GM19395 (cell line): Measurements from ENCODE around the gene TMEM151B.
A peak's percentile ranks its signal among the peaks of the same experiment; 100 is the strongest.
"Not testable (repeated sequence)": the region's sequence is repeated elsewhere in the genome, so short reads cannot be mapped to it uniquely, and the experiment has no call there.

ENCODE experiments used
- ATAC-seq: cut with Tn5 transposase; IDR thresholded peaks from one replicate; pipeline ENCODE4 v1.9.1; 2021; ENCODE audit warnings: mild to moderate bottlenecking, moderate library complexity; ENCODE audit not compliant: unreplicated experiment

Gene TMEM151B

GRCh38 chr6:44269921-44270525 is at the start of gene TMEM151B:
Gene TMEM151B, plus strand, starts transcription at chr6:44270450. Its CDS starts 293 bp downstream, at chr6:44270743.
- ATAC-seq: no peak

- no peak for ATAC-seq
These were observed 49.3 kb upstream of the TMEM151B start for GRCh38 chr6:44220913-44221290.

DNA sequence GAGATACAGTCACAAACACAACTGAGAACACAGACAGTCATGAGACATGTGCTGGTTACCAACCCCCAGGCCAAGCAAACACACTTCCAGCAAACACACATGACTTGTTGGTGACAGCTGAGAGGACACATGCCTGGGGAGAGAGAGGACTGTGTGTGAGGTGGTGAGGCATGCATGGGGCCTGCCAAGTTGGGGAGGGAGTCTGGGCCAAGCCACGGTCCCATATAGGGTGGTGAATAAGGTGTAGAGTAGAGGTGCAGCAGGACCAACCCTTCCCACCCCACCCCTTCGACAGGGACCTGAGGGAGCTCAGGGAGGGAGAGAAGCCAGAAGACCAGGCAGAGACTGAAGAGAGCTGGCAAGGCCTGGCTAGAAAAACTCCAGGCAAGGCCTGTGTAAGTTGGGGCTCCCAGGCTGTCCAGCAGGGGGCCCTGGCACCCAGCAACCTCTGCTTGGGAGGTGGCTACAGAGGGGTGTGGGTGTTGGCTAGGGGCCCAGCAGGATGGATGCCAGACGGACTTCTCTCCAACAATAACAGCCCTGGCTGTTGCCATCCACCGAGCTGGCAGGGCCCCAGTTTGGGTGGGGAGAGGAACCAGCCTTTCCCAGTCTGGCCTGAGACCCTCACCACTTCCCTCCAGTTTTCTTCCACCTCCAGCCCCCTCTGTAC is 48.8 kb upstream of the TMEM151B start:
- ATAC-seq: peak; percentile 41

DNA sequence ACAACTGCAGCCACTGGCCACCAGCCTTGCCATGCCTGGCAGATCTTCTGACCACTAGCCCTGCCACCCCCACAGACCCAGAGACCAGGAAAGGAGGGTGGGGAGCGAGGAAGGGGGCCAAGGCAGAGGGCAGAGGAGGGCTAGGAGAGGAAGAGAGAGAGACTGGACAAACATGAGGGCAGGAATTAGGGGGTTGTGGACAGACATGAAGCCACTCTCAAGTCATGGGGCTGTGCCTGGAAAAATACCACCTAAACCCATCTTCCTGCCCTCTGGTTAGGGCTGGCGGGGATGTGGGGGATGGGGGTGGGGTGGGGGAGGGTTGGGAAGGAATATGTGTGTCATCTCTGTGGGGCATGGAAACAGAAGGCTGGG is 48.3 kb upstream of the TMEM151B start:
- no peak for ATAC-seq

- peak; percentile 3 for ATAC-seq
These were observed 47.5 kb upstream of the TMEM151B start for GRCh38 chr6:44222486-44223318.

DNA sequence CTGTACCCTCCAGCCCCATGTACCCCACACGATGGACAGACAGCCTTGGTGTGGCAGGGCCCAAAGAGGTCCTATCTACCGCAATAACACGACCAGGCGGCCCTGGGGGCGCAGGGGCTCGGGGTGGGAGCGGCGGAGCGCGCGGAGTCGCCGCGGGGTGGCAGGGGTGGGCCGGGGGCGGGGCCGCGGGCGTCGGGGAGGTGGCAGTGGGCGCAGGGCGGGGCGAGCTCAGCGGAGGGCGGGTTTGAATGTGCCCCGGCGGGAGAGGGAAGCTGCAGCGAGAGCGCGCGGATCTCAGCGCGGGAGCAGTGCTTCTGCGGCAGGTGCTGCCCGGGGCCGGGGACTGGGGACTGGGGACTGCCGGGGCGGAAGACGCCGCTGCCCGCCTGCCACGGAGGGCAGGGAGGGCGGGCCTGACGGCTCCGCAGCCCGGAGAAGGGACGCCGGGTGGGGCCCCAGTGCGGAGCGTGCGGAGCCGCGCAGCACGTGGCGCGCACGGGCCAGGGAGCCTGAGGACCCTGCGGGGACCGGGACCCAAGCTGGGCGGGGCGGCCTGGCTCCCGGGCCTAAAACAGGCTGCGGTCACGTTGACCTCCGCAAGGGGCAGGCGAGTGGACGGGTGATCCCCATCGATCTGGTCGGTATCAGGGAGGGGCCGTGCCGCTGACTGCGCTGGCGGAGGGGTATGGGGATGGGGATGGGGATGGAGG is 46.8 kb upstream of the TMEM151B start, which contains the start of gene SLC29A1:
SLC29A1 (plus strand) TSS at position 277 of the 710 bp plus-strand sequence. CDS start 3,719 bp downstream, outside the sequence.
- ATAC-seq: peak; percentile 56

GRCh38 chr6:44224029-44224964 is 46.0 kb upstream of the TMEM151B start:
- ATAC-seq: no peak

DNA sequence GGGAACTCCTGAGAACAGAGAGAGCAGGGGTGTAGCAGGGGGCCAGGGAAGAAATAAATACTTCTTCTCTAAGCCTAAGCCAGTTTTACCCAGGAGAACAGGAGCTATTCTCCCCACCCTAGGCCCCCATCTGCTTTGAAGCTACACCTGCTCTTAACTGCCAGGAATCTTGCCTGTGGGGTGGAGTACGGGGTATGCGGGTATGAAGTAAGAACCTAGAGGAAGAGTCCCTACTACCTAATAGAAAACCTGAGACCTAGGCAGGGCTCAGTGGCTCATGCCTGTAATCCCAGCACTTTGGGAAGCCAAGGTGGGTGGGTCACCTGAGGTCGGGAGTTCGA is 45.3 kb upstream of the TMEM151B start:
- no peak for ATAC-seq

GRCh38 chr6:44225579-44226325 is 44.5 kb upstream of the TMEM151B start:
- ATAC-seq: no peak

- ATAC-seq: no peak
These were observed 43.7 kb upstream of the TMEM151B start for GRCh38 chr6:44226368-44227147.

- no peak for ATAC-seq
These were observed 43.0 kb upstream of the TMEM151B start for GRCh38 chr6:44227148-44227793.

- no peak for ATAC-seq
These were observed 42.2 kb upstream of the TMEM151B start for GRCh38 chr6:44228031-44228430.

GRCh38 chr6:44228433-44228832 is 41.8 kb upstream of the TMEM151B start:
- no peak for ATAC-seq

- no peak for ATAC-seq
These were observed 41.4 kb upstream of the TMEM151B start for GRCh38 chr6:44228836-44229235.

- ATAC-seq: no peak
These were observed 40.7 kb upstream of the TMEM151B start for GRCh38 chr6:44229376-44230033.

DNA sequence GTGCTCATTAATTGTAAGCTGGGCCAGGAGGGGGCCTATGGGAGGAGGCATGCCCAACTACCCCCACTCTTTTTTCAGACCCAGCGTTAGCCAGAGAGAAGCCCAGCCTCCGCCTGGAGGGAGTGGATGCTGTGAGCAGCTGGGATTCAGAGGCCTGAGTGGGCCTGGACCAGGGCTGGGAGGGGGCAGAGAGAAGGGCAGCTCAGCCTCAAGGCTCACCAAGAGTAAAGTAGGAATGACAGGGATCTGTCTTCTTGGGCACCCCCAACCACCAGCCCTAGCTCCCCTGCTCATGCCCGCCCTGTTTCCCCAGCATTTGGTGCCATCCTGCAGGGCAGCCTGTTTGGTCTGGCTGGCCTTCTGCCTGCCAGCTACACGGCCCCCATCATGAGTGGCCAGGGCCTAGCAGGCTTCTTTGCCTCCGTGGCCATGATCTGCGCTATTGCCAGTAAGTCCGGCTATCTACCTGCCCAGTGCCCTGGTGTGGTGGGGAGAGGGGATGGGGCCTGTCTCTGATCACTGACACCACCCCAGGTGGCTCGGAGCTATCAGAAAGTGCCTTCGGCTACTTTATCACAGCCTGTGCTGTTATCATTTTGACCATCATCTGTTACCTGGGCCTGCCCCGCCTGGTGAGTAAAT is 40.1 kb upstream of the TMEM151B start:
- ATAC-seq: no peak

DNA sequence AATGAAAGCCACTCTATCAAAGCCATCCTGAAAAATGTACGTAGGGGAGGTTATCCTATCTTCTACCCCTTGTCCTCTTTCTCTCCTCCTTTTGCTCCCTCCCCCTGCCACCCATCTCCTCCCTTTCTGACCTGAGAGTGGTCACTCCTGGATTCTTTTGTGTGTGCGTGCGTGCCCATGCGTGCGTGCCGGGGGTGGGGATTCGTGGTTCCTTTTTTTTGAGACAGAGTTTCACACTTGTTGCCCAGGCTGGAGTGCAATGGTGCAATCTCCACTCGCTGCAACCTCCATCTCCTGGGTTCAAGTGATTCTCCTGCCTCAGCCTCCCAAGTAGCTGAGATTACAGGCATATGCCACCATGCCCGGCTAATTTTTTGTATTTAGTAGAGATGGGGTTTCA is 38.8 kb upstream of the TMEM151B start:
- ATAC-seq: not testable (repeated sequence)
